ENCODE measurements around the gene CD177.
"Not testable (repeated sequence)": the region's sequence is repeated elsewhere in the genome, so short reads cannot be mapped to it uniquely, and the experiment has no call there.

The CD177 gene

GRCh38 chr19:43315851-43316250, 37.6 kb upstream of the CD177 start:
- H3K4me1 ChIP-seq (ENCODE audit: control insufficient read depth in 1 of 2, insufficient read depth in 2 of 2, low read length in 2 of 2): no peaks in the 10 kb centered on the region
- H3K9me3 ChIP-seq (ENCODE audit: control insufficient read depth in 1 of 2, low read length in 2 of 2): no peaks in the 10 kb centered on the region
- H3K27me3 ChIP-seq (ENCODE audit: control insufficient read depth in 1 of 2, insufficient read depth in 2 of 2, low read length in 2 of 2): no peaks in the 10 kb centered on the region
- H3K4me3 ChIP-seq (ENCODE audit: low read depth in 1 of 2, low read length in 2 of 2): no peak overlapping the region
- H3K9ac ChIP-seq (ENCODE audit: low read depth in 1 of 2, low read length in 2 of 2): no peak overlapping the region
- no peak overlapping the region for H3K27ac ChIP-seq (ENCODE audit: low read depth, low read length)
- no peaks in the 10 kb centered on the region for H3K36me3 ChIP-seq (ENCODE audit: control insufficient read depth in 1 of 2, insufficient read depth in 2 of 2, low read length in 2 of 2)

- no peaks in the 10 kb centered on the region for H3K27me3 ChIP-seq (ENCODE audit: control insufficient read depth in 1 of 2, insufficient read depth in 2 of 2, low read length in 2 of 2)
- no peaks in the 10 kb centered on the region for H3K4me1 ChIP-seq (ENCODE audit: control insufficient read depth in 1 of 2, insufficient read depth in 2 of 2, low read length in 2 of 2)
- no peaks in the 10 kb centered on the region for H3K9me3 ChIP-seq (ENCODE audit: control insufficient read depth in 1 of 2, low read length in 2 of 2)
- no peak overlapping the region for H3K4me3 ChIP-seq (ENCODE audit: low read depth in 1 of 2, low read length in 2 of 2)
- no peak overlapping the region for H3K9ac ChIP-seq (ENCODE audit: low read depth in 1 of 2, low read length in 2 of 2)
- H3K36me3 ChIP-seq (ENCODE audit: control insufficient read depth in 1 of 2, insufficient read depth in 2 of 2, low read length in 2 of 2): no peaks in the 10 kb centered on the region
- H3K27ac ChIP-seq (ENCODE audit: low read depth, low read length): no peak overlapping the region
These were observed 36.7 kb upstream of the CD177 start for GRCh38 chr19:43316591-43317319.

GRCh38 chr19:43318203-43318602, 35.3 kb upstream of the CD177 start:
- H3K4me3 ChIP-seq (ENCODE audit: low read depth in 1 of 2, low read length in 2 of 2): no peak overlapping the region
- no peaks in the 10 kb centered on the region for H3K4me1 ChIP-seq (ENCODE audit: control insufficient read depth in 1 of 2, insufficient read depth in 2 of 2, low read length in 2 of 2)

GRCh38 chr19:43318796-43319314, 34.6 kb upstream of the CD177 start:
- Histone ChIP-seq H3K27me3 (ENCODE audit: control insufficient read depth in 1 of 2, insufficient read depth in 2 of 2, low read length in 2 of 2) (no peaks in the 10 kb centered on the region), H3K4me1 (ENCODE audit: control insufficient read depth in 1 of 2, insufficient read depth in 2 of 2, low read length in 2 of 2) (no peaks in the 10 kb centered on the region), H3K36me3 (ENCODE audit: control insufficient read depth in 1 of 2, insufficient read depth in 2 of 2, low read length in 2 of 2) (no peaks in the 10 kb centered on the region), H3K4me3 (ENCODE audit: low read depth in 1 of 2, low read length in 2 of 2) (no peak overlapping the region), H3K27ac (ENCODE audit: low read depth, low read length) (no peak overlapping the region), H3K9me3 (ENCODE audit: control insufficient read depth in 1 of 2, low read length in 2 of 2) (no peaks in the 10 kb centered on the region), H3K9ac (ENCODE audit: low read depth in 1 of 2, low read length in 2 of 2) (no peak overlapping the region)

More at GRCh38 chr19:43318203-43318602, 35.3 kb upstream of the CD177 start:
- no peaks in the 10 kb centered on the region for H3K36me3 ChIP-seq (ENCODE audit: control insufficient read depth in 1 of 2, insufficient read depth in 2 of 2, low read length in 2 of 2)
- no peak overlapping the region for H3K27ac ChIP-seq (ENCODE audit: low read depth, low read length)
- no peaks in the 10 kb centered on the region for H3K9me3 ChIP-seq (ENCODE audit: control insufficient read depth in 1 of 2, low read length in 2 of 2)
- H3K9ac ChIP-seq (ENCODE audit: low read depth in 1 of 2, low read length in 2 of 2): no peak overlapping the region
- H3K27me3 ChIP-seq (ENCODE audit: control insufficient read depth in 1 of 2, insufficient read depth in 2 of 2, low read length in 2 of 2): no peaks in the 10 kb centered on the region

GRCh38 chr19:43320546-43320945, 32.9 kb upstream of the CD177 start:
- Histone ChIP-seq H3K4me3 (ENCODE audit: low read depth in 1 of 2, low read length in 2 of 2) (no peak overlapping the region), H3K9ac (ENCODE audit: low read depth in 1 of 2, low read length in 2 of 2) (no peak overlapping the region), H3K36me3 (ENCODE audit: control insufficient read depth in 1 of 2, insufficient read depth in 2 of 2, low read length in 2 of 2) (no peaks in the 10 kb centered on the region), H3K27ac (ENCODE audit: low read depth, low read length) (no peak overlapping the region), H3K9me3 (ENCODE audit: control insufficient read depth in 1 of 2, low read length in 2 of 2) (no peaks in the 10 kb centered on the region), H3K4me1 (ENCODE audit: control insufficient read depth in 1 of 2, insufficient read depth in 2 of 2, low read length in 2 of 2) (no peaks in the 10 kb centered on the region), H3K27me3 (ENCODE audit: control insufficient read depth in 1 of 2, insufficient read depth in 2 of 2, low read length in 2 of 2) (no peaks in the 10 kb centered on the region)

- H3K9me3 ChIP-seq (ENCODE audit: control insufficient read depth in 1 of 2, low read length in 2 of 2); H3K27me3 ChIP-seq (ENCODE audit: control insufficient read depth in 1 of 2, insufficient read depth in 2 of 2, low read length in 2 of 2); H3K36me3 ChIP-seq (ENCODE audit: control insufficient read depth in 1 of 2, insufficient read depth in 2 of 2, low read length in 2 of 2); H3K4me3 ChIP-seq (ENCODE audit: low read depth in 1 of 2, low read length in 2 of 2); H3K9ac ChIP-seq (ENCODE audit: low read depth in 1 of 2, low read length in 2 of 2); H3K27ac ChIP-seq (ENCODE audit: low read depth, low read length): not testable (repeated sequence)
- peaks cover 4 to 11% of the 10 kb centered on the region in 2 donors for H3K4me1 ChIP-seq (ENCODE audit: control insufficient read depth in 1 of 2, insufficient read depth in 2 of 2, low read length in 2 of 2)
These were observed 26.7 kb upstream of the CD177 start for GRCh38 chr19:43326761-43327160.

GRCh38 chr19:43328561-43328960, 24.9 kb upstream of the CD177 start:
- not testable (repeated sequence) for H3K27me3 ChIP-seq (ENCODE audit: control insufficient read depth in 1 of 2, insufficient read depth in 2 of 2, low read length in 2 of 2); H3K36me3 ChIP-seq (ENCODE audit: control insufficient read depth in 1 of 2, insufficient read depth in 2 of 2, low read length in 2 of 2); H3K27ac ChIP-seq (ENCODE audit: low read depth, low read length); H3K9me3 ChIP-seq (ENCODE audit: control insufficient read depth in 1 of 2, low read length in 2 of 2); H3K9ac ChIP-seq (ENCODE audit: low read depth in 1 of 2, low read length in 2 of 2); H3K4me3 ChIP-seq (ENCODE audit: low read depth in 1 of 2, low read length in 2 of 2)
- peaks cover 4 to 11% of the 10 kb centered on the region in 2 donors for H3K4me1 ChIP-seq (ENCODE audit: control insufficient read depth in 1 of 2, insufficient read depth in 2 of 2, low read length in 2 of 2)

GRCh38 chr19:43329049-43329448, 24.4 kb upstream of the CD177 start:
- H3K36me3 ChIP-seq (ENCODE audit: control insufficient read depth in 1 of 2, insufficient read depth in 2 of 2, low read length in 2 of 2); H3K4me3 ChIP-seq (ENCODE audit: low read depth in 1 of 2, low read length in 2 of 2); H3K9me3 ChIP-seq (ENCODE audit: control insufficient read depth in 1 of 2, low read length in 2 of 2); H3K9ac ChIP-seq (ENCODE audit: low read depth in 1 of 2, low read length in 2 of 2); H3K27me3 ChIP-seq (ENCODE audit: control insufficient read depth in 1 of 2, insufficient read depth in 2 of 2, low read length in 2 of 2); H3K27ac ChIP-seq (ENCODE audit: low read depth, low read length): not testable (repeated sequence)
- H3K4me1 ChIP-seq (ENCODE audit: control insufficient read depth in 1 of 2, insufficient read depth in 2 of 2, low read length in 2 of 2): peaks cover 4 to 11% of the 10 kb centered on the region in 2 donors

GRCh38 chr19:43329989-43330388, 23.5 kb upstream of the CD177 start:
- Histone ChIP-seq H3K36me3 (ENCODE audit: control insufficient read depth in 1 of 2, insufficient read depth in 2 of 2, low read length in 2 of 2) (no peaks in the 10 kb centered on the region), H3K9ac (ENCODE audit: low read depth in 1 of 2, low read length in 2 of 2) (no peak overlapping the region), H3K27me3 (ENCODE audit: control insufficient read depth in 1 of 2, insufficient read depth in 2 of 2, low read length in 2 of 2) (no peaks in the 10 kb centered on the region), H3K27ac (ENCODE audit: low read depth, low read length) (no peak overlapping the region), H3K9me3 (ENCODE audit: control insufficient read depth in 1 of 2, low read length in 2 of 2) (no peaks in the 10 kb centered on the region), H3K4me3 (ENCODE audit: low read depth in 1 of 2, low read length in 2 of 2) (no peak overlapping the region), H3K4me1 (ENCODE audit: control insufficient read depth in 1 of 2, insufficient read depth in 2 of 2, low read length in 2 of 2) (peaks cover 4 to 11% of the 10 kb centered on the region in 2 donors)

- no peaks in the 10 kb centered on the region for H3K36me3 ChIP-seq (ENCODE audit: control insufficient read depth in 1 of 2, insufficient read depth in 2 of 2, low read length in 2 of 2)
- no peaks in the 10 kb centered on the region for H3K9me3 ChIP-seq (ENCODE audit: control insufficient read depth in 1 of 2, low read length in 2 of 2)
- peaks cover 4 to 11% of the 10 kb centered on the region in 2 donors for H3K4me1 ChIP-seq (ENCODE audit: control insufficient read depth in 1 of 2, insufficient read depth in 2 of 2, low read length in 2 of 2)
- no peaks in the 10 kb centered on the region for H3K27me3 ChIP-seq (ENCODE audit: control insufficient read depth in 1 of 2, insufficient read depth in 2 of 2, low read length in 2 of 2)
- no peak overlapping the region for H3K27ac ChIP-seq (ENCODE audit: low read depth, low read length)
- H3K4me3 ChIP-seq (ENCODE audit: low read depth in 1 of 2, low read length in 2 of 2): no peak overlapping the region
- no peak overlapping the region for H3K9ac ChIP-seq (ENCODE audit: low read depth in 1 of 2, low read length in 2 of 2)
These were observed 22.6 kb upstream of the CD177 start for GRCh38 chr19:43330726-43331434.

Data from duodenal mucosa (tissue), 2 donors.